ENCODE measurements around the gene RC3H1.
"Not testable (repeated sequence)": the region's sequence is repeated elsewhere in the genome, so short reads cannot be mapped to it uniquely, and the experiment has no call there.

The RC3H1 gene

DNA sequence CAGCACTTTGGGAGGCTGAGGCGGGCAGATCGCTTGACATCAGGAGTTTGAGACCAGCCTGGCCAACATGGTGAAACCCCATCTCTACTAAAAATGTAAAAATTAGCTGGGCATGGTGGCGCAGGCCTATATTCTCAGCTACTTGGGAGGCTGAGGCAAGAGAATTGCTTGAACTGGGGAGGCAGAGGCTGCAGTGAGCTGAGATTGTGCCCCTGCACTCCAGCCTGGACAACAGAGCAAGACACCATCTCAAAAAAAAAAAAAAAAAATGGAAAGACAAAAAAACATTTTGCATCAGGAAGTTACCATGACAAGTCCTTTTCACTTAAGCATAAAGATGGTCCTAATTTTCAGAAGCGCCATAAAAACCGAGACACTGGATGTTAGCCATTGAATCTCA is 91.6 kb downstream of the RC3H1 start:
- DNase-seq: not testable (repeated sequence)

DNA sequence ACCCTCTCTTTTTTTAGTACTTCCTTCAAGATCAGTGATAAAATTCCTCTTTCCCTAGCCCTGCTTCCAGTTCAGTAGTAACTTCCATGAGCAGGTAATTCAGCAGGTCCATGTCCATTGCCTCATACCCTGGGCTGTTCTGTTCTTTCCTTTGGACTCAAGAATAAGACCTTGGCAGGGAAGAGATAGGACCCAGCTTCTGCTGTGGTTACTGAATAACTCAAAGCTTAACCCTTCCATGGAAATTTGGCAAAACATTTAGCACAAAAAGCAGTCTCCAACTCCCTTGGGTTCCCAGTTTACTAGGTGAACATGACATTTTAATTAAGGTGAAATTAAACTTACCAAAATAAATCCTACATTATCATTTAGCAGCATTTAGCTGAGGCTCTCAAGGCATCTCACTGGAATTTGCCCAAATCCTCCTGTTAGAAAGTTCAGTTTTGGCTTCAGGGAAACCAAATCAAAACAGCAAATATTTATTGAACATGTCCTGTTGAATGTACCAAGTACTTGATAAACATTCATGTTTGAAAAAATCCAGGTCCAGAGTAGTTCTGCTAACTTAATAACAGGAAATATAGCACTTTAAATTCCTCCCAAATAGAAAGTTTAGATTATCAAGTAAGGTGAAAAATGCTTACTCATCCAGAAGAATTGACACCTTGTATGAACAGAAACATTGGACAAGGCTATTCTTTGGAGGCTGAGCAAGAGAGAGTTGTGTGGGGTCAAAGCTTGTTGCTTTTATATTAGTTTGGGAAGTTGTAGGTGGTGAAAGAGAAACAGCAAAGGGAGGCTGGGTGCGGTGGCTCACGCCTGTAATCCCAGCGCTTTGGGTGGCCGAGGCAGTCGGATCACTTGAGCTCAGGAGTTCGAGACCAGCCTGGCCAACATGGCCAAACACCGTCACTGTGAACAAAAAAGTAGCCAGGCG is 96.6 kb downstream of the RC3H1 start:
- DNase-seq: no peak

DNA sequence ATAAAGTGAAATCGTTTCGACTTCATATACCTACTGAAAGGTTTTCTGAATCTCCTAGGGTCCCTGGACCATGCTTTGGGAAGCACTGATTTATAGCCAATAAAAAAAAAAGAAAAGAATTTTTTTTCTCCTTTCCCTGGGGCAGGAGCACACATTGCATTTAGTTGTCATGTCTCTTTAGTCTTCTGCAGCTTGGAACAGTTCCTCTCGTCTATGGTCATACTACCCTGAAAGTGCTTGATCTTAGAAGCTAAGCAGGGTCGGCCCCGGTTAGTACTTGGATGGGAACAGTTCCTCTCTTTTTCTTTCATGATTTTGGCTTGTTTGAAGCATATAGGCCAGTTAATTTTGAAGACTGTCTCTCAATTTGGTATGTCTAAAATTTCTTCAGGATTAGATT is 101.3 kb downstream of the RC3H1 start:
- no peak for DNase-seq

DNA sequence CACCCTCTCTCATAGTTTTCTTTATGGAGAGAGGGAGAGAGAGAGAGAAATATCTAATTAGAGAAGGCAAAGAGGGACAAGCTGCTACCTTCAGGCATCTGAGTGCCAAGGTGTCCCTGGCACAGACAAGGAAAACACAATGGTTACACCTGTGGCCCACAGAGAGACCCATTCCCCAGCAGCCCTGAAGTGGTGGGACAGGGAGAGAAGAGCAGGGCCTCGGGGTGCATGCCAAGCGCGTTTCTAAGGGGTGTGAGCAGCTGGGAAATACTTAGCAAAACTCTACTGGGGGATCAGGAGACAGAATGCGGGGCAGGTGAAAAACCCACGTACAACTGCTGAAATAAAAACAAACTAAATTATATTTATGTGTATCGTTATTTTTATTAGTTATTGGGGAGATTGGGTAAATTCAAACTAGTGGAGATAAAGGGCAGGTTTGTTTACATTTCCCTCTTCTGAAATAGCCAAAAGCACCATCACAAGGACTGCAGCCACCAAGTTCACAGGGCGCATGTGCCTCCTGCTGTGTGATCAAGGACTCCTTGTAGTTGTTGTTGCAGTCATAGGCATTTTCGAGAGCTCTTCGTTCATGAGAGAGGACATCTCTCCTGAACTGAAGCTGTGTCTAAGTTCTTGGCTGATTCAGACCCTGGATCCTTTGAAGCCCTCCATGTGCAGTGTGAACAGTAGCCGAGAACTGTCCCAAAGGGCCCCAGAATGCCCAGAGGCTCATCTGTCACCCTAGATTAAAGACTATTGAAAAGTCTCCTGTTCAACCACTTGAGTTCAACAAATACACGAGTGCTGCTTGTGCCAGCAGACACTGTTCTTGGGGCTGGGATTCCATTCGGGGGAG is 104.3 kb downstream of the RC3H1 start:
- no peak for DNase-seq

DNA sequence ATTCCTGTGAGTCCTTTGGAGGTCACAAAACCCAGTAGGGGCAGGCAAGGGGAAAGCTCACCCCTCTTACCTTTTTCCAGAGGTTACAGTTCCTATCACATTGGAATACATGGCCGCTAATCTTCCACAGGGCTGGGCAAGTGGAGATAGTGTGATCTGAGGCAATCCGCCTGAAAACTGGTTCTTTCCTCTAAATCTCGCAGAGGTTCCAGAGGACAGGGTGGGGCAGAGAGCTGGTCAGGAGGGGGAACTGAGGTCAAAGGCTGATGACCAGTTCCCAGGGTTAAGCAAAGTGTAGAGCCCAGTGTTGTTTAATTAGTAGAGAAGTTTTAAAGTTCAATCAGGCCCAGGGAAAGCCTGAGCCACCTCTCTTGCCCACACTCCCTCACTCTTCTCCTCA is 105.0 kb downstream of the RC3H1 start, which contains the start of gene SERPINC1:
Gene SERPINC1, minus strand, starts transcription at position 179 of the 400 bp plus-strand sequence. Its CDS starts 68 bp downstream, at position 111.
- no peak for DNase-seq

DNA sequence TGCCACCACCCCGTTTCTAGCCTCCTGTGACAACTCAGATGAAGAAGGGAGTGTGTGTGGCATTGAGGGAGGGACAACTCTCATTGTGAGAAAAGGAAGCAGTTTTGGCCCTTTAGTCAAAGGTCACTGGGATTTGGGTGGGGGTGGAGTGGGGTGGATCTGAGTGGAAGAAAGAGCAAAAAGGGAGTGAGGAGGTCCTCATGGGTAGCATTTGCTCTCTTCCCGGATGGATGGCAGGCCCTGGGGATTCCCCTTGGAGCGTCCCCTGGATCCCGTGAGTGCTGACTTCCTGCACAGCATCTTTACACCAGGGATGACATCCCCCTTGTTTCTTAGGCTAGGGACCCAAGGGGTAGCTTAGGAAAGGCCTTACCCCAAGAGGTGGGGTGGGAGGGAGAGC is 105.5 kb downstream of the RC3H1 start:
- DNase-seq: no peak

DNA sequence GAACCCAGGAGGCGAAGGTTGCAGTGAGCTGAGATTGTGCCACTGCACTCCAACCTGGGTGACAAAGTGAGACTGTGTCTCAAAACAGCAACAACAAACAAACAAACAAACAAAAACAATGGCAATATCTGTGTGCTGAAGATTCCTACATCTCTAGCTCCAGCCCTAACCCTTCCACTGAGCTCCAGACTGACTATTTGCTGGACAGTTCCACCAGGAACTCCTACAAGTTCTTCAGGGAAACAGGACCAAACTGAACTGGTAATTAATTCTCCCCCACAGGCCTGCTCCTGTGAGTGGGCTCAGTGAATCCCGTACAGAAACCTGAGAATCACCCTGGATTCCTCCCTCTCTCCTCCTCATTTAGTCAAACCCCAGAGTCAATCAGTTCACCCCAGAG is 106.6 kb downstream of the RC3H1 start:
- no peak for DNase-seq

DNA sequence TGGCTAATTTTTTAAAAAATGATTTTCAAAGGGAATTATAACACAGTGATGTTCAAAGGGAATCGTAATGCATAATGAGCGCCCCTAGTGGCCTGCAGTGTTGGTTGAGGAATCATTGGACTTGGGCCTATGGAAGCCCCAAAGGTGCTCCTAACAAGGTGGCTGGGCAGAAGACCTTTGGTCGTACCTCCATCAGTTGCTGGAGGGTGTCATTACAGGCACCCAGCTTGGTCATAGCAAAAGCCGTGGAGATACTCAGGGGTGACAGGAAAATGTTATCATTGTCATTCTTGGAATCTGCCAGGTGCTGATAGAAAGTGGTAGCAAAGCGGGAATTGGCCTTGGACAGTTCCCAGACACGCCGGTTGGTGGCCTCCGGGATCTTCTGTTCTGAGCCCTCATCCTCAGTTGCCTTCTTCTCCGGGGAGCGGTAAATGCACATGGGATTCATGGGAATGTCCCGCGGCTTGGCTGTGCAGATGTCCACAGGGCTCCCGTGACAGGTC is 107.7 kb downstream of the RC3H1 start:
- DNase-seq: peak; percentile 6

DNA sequence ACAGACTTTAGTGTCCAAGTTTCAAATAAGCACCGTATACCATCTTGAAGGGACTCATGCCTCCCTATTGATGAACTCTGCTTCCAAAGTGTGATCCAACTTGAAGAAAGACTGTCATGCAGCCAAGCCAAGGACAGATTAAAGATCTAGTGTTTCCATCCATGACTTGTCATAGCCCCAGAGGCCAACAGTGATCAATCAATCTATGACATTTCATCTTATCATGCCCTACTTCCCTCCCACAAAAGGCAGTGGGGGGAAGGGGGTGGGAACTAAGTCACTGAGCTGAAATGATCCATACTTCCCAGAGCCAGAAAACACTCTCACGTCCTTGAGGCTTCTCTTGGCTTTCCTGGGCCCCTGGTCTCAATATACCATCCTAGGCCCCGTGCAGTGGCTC is 109.0 kb downstream of the RC3H1 start:
- no peak for DNase-seq

DNA sequence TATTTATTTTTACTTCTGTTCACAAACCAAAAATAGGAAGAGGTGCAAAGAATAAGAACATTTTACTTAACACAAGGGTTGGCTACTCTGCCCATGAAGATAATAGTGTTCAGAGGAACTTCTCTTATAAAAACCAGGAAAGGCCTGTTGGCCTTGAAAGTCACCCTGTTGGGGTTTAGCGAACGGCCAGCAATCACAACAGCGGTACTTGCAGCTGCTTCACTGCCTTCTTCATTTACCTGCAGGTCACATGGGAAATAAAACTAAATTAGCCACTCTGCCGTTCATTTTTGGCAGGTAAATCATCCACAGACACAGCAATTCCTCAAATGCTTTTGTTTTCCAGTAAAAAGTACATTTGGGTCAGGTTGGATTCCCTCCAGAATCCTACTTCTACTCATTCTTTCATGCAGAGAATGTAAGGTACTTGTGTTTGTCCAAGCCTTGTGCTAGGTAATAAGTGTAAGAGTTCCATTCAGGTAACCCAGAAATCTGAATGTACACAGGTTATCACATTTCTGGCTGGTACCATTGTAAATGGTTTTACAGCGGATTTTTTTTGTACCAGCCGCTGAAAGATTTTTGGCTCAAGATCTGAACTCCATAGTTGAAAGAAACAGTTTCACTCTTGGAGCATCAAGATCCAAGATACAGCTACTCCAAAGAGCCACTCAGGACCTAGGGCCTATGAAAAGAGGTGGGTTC is 118.2 kb downstream of the RC3H1 start:
- DNase-seq: no peak

DNA sequence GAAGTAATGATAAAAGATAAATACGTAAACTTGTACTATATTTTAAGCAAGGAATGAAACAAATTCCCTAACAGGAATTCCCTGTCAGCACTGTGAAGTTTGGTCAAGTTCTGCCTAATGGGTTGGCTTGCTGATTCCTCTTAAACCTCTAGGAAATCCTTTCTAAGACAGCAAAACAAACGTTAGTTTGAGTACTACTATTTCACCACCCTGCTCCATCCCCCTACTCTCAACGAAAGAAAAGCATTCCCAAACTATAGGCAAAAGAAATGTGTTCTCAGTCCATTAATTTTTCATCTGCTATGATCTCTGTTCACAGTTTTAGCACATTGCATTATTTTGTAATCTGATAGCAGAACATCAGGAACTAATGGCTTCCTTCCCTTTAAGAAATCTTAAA is 121.2 kb downstream of the RC3H1 start:
- no peak for DNase-seq

DNA sequence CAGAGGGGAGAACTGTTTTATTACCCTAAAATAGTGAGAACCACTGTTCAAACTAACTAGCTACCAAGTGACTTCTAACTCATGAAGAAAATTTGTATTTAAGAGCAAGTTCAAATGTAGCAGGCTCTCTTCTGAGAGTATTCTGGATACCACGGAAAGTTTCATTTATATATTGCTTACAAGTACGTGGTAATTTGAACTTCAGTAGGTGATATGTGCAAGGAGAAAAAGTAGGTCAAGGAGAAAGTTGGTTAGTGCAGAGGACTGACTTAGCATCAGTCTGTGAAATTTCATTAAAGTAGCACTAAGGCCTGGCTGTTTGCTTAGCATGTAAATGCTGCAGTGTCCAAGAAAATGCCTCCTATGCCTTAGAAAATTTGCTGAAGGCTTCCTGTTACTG is 121.7 kb downstream of the RC3H1 start:
- no peak for DNase-seq

DNA sequence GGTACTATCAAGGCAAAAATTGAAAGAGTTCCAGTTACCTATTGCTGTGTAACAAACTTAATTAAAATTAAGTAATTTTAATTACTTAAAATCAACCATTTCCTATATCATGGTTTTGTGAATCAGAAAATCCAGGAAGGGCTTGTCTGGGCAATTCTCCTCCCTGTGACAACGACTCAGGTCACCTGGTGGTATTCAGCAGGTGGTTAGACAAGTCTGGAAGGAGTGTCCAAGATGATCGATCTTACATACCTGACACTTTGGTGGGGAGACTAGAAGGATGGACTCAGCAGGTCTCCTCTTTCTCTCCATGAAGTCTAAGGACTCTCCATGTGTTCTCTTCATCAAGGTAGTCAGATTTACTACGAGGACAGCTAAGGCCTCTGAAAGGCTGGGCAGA is 128.0 kb downstream of the RC3H1 start:
- DNase-seq: no peak

DNA sequence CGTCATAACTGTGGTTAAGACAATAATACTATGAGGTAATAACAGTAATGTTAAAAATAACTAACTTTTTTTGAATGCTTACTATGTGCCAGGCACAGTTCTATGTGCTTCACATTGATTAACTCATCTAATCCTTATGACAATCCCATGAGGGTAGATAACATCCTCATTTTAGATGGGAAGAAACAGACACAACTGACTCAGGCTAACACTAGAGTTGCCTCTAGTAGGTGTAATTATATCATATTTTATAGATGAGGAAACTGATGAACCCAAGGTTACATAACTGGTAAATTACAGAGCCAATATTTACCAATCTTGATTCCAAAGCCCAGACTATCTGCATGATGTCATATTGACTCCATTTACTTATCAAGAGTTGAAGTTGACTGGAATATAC is 128.5 kb downstream of the RC3H1 start:
- DNase-seq: no peak

DNA sequence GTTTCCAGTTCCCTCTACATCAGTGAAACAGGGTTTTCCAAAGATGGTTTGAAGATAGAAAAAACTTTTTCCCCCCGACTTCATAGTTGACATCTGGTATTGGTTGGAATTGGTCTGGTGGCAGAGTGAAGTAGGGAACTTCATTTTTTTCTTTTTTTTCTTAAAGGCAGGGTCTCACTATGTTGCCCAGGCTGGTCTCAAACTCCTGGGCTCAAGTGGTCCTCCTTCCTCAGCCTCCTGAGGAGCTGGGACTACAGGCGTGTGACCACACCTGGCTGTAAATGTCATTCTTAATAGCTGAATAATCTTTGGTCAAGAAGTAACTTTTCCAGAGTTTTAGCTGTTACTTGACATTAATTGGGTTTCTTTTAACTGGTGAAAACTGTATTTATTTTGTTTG is 132.3 kb downstream of the RC3H1 start:
- no peak for DNase-seq

DNA sequence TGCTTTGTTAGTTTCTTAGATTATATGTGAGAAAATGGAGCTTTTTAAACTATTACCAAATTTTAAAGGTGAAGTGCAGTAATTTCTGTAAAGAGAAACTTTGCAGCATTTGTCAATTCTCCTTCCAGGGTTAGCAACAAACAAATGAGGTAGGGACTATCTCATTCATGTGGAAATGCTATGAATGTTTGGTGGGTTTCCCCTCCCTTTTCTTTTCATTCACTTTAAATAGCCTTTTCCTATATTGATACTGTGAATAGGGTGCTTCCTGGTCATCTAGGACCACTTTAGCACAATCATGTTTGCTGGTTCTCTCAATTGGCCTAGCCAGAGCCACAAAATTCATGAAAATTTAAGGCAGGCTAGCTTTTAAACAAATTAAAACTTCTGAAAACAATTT is 133.4 kb downstream of the RC3H1 start:
- no peak for DNase-seq

DNA sequence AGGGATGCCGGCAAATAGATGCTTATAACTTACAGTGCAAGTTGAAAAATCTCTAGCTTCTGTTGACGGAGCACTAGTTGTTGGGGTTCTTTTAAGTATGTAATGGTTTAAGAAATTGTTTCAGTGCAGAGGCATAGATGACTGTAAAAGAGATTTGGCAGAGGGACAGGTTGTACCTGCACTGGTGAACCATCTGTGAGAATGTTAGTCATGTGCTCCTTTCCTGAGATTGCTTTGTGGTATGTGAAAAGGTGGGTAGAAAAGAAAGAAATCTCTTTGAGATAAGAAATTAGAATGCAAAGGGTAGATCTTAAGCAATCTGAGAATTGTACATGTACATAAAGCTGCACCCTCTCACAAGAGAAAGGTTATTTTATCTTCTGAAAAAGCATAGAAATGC is 134.5 kb downstream of the RC3H1 start:
- DNase-seq: no peak

DNA sequence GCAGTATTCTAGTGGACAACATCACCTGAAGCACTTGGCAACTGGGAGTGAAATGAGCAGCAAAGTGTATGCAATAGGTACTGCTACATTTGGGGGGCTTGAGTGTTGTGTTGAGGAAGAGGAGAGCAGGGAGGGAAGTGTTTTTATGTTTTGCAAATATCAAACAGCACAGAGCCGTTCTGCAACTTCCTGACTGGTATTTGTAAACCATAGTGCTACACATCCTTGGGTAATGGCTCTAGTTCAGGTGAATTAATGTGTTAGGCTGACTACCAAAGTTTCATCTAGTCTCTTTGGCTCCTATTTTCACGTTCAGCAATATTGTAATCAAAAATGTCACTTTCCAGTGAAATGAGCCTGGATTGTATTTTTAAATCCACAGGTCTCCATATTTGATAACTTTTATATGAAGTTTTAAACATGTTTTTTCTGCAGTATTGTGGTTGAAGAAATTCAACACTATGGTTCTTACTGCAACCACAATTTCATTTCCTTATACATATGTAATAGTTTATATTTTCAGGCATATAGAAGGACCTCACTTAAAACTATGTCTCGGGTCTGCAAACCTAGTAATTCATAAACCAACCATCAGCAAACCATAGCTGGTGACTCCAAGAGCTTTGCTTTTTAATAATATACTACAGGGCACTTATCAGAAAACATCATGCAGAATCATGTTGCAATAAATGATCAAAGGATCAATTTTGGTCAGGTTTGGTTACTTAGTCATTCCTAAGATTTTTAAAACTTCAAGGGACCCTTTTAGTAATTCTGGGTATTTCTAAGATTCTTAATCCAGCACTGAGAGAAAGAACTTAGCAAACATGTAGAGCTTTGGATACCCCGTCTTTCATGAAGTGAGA is 135.2 kb downstream of the RC3H1 start:
- no peak for DNase-seq

DNA sequence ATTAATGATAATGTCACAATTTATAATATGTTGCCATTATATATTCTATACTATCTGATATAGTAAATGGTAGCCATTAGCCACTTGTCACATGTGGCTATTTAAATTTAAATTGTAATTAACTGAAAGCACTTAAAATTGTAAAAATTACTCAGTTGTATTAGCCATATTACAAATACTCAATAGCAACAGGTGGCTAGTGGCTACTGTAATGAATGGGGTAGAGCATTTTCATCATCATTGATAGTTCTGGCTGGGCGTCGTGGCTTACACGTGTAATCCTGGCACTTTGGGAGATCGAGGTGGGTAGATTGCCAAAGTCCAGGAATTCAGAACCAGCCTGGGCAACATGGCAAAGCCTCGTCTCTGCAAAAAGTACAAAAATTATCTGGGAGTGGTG is 137.5 kb downstream of the RC3H1 start:
- no peak for DNase-seq
